Measurements from ENCODE around the gene FCGR3A.
"Not testable (repeated sequence)": the region's sequence is repeated elsewhere in the genome, so short reads cannot be mapped to it uniquely, and the experiment has no call there.

The FCGR3A gene

DNA sequence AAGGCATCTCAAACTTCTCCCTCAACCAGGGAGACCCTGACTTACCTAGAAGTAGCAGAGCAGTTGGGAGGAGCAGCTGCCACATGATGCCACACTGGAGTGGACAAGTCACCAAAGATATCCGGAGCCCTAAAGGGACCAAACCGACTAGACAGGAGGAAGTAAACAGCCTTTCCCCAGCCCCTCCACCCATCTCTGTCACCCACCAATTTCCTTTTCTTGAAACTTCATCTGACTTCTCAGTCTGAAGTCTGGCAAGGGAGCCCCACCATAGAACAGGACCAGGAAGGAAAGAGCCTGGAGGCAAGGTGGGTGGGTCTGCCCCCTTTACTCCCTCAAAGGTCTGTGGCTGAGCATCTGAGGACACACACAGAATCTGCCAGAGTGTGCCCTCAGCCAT, at the start of gene FCGR3A:
TSS of gene FCGR3A (minus strand) at position 167 of the 400 bp plus-strand sequence. CDS start at position 85, 82 bp downstream.
- no peak for DNase-seq

GRCh38 chr1:161597077-161597476, 47.5 kb upstream of the FCGR3A start:
- DNase-seq, result not testable (repeated sequence)

- not testable (repeated sequence) for DNase-seq
Measured at GRCh38 chr1:161595583-161595982, 46.0 kb upstream of the FCGR3A start.

GRCh38 chr1:161595173-161595572, 45.6 kb upstream of the FCGR3A start:
- DNase-seq, result not testable (repeated sequence)

DNA sequence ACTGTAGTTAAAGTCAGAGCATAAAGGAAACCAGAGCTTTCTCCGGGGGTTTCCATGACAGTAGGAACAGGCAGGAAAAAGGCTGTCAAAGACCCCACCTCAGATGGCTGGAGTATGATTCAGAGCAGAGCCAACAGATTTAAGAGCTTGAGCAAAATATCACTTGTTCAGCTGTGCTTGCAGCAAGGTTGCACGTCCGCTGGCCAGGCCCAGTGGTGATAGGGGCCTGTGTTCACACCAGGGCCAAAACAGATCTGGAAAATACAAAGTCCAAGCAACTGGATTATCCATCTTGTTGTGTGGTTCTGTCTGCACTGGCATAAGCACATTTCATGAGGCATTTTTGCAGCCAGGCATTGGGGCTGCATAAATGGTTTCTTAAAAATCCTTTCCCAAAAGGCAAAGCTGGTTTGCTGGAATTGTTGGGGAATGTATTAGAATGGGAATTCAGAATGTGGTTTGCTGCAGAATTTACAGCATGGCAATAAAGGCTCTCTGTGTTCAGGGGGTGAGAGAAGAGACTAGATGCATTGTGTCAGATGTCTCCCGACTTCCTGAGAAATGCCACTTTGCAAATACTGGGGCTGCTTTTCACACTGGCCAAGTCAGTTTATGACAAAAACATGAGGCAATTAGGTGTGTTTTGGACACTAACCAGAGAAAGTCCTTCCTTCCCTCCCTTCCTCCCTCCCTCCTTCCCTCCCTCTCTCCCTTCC, 44.8 kb upstream of the FCGR3A start:
- not testable (repeated sequence) for DNase-seq

DNA sequence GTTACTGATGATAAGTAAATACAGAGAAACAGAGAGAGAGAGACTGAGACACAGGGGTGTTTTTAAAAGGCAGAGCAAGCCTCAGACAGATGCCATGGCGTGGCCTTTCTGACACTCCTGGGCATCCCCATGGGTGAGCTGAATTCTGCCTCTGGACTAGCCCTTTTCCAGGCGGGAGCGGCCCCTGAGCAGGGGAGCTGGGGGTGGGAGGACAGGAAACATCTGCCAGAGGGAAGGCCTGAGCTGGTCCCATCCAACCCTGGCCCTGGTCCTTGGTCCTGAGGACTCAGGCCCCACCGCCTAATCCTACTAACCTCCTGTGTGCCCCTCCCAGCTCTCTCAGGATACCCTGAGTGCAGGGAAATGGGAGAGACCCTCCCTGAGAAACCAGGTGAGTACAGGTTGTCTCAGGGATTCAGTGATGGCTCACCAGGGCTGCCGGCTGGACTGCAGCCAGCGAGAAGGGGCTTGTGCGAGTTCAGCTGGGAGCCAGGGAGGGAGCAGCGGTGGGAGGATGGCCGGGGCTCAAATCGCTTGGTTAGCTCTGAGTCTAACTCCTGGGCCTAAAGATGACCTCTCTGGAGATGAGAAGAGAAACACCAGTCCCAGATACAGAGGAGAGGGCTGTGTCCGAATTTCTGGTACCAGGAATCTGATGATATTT, 43.6 kb upstream of the FCGR3A start:
- not testable (repeated sequence) for DNase-seq

- not testable (repeated sequence) for DNase-seq
Measured at GRCh38 chr1:161592586-161592985, 43.0 kb upstream of the FCGR3A start.

- not testable (repeated sequence) for DNase-seq
Measured at GRCh38 chr1:161589920-161590319, 40.3 kb upstream of the FCGR3A start.

DNA sequence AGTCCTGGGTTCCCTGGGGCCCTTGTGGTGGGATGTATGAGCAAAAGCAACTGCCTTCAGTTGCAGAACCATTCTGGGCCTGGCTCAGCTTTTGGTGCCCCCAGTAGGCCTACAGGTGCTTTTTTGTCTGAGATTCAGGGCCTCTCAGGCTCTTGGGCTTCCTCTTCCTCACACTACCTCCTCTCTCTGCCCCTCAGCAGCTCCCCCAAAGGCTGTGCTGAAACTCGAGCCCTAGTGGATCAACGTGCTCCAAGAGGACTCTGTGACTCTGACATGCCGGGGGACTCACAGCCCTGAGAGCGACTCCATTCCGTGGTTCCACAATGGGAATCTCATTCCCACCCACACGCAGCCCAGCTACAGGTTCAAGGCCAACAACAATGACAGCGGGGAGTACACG, 39.7 kb upstream of the FCGR3A start:
- DNase-seq, result not testable (repeated sequence)

DNA sequence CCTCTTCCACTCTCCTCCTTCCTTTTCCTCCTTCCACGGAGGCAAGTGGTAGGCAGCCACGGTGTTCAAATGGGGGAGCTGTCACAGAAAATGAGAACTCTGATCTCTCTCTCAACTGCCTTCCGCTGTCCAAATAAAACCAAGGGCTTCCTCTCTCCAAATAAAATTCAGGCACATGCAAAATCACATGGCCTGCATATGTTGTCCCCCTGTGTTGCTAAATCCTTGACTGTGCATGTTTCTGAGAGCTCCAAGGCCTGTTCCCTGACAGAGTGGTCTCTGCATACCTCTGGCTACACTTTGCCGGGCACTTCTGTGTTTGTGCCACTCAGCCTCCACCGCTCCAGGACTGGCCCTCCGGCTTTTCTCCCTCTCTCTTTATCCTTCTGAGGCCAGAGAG, 39.0 kb upstream of the FCGR3A start:
- not testable (repeated sequence) for DNase-seq

- DNase-seq, result not testable (repeated sequence)
Measured at GRCh38 chr1:161582882-161583281, 33.3 kb upstream of the FCGR3A start.

- DNase-seq, result not testable (repeated sequence)
Measured at GRCh38 chr1:161580879-161581537, 31.4 kb upstream of the FCGR3A start.

DNA sequence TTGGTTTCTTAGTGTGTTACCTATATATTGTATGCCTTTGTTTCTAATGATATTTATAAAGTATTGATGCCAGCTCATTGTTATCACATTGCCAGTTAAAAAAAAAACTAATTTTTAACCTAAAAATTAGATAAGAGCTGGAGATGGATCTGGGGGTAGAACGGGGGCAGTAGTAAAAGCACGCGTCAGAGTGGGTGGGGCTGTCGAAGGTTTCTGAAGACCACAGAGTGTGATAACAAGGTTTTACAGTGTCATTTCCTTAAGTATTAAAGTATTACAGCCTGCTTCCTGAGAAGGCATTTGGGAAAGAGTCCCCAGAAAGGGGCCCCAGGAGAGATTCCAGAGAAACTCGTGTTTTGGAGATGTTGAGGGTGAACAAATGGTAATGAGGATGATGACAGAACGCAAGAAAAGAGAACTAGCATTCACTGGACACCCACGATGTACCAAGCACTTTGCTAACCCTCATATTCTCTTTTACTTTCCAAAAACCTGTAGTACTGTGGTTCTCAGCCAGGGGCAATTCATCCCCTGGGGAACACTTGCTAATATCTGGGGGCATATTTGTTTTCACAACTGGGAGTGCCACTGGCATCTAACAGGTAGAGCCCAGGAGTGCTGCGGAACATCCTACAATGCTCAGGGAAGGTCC, 30.4 kb upstream of the FCGR3A start:
- DNase-seq, result not testable (repeated sequence)

GRCh38 chr1:161576676-161577075, 27.1 kb upstream of the FCGR3A start:
- not testable (repeated sequence) for DNase-seq

GRCh38 chr1:161571703-161572102, 22.1 kb upstream of the FCGR3A start:
- not testable (repeated sequence) for DNase-seq

GRCh38 chr1:161566602-161566960, 17.0 kb upstream of the FCGR3A start:
- DNase-seq, result not testable (repeated sequence)

GRCh38 chr1:161563522-161563921, 13.9 kb upstream of the FCGR3A start:
- not testable (repeated sequence) for DNase-seq

- not testable (repeated sequence) for DNase-seq
Measured at GRCh38 chr1:161562441-161562840, 12.8 kb upstream of the FCGR3A start.

DNA sequence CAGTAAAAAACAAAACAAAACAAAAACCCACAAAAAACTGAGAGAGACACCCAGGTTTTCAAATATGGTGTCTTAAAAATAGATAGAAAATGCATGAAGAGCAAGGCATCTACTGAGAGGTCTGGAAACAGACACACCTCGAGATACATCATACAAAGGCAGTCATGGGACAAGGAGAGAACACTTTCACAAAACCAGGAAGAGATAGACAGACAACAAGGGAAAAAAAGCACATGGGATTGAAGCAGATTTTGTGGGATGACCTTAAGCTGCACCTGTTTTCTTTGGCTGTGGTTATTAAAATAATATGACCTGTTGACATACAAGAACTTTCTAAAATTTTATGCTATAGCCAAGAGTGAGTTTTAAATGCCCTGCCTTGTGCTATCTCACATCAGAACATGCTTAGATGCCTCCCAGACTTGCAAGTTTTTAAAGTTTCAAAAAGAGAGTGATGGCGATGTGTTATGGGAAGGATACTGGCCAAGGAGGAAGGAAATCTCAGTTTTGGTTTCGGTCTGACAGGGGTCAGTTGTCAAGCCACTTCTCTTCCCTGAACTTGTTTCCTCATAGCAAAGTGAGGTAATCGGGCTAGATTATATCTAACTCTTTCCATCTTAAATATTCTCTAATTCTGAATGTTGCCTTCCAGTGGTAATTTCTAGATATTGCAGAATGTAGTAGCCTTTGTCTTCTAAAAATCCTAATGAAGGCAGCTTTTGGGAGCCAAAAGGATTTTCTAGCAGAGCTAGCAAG, 11.5 kb upstream of the FCGR3A start:
- not testable (repeated sequence) for DNase-seq

GRCh38 chr1:161557506-161558450, 8.2 kb upstream of the FCGR3A start:
- DNase-seq, result not testable (repeated sequence)

GRCh38 chr1:161556990-161557389, 7.4 kb upstream of the FCGR3A start:
- DNase-seq, result not testable (repeated sequence)

Data from stimulated activated CD4-positive, alpha-beta T cell treated with anti-CD3 and anti-CD28 coated beads, Interleukin-4, amount 100 ng/mL, for 1 hour (primary cell).